ENCODE results near the gene RIN2.
"Not testable (repeated sequence)": the region's sequence is repeated elsewhere in the genome, so short reads cannot be mapped to it uniquely, and the experiment has no call there.

RIN2 gene

GRCh38 chr20:19737025-19737424 is 21.0 kb upstream of the RIN2 start:
- DNase-seq (ENCODE audit: low read depth in 3 of 3, low spot score in 1 of 3) = no peak

GRCh38 chr20:19738951-19739350 is 19.1 kb upstream of the RIN2 start:
- no peak for DNase-seq (ENCODE audit: low read depth in 3 of 3, low spot score in 1 of 3)

- no peak for DNase-seq (ENCODE audit: low read depth in 3 of 3, low spot score in 1 of 3)
These were observed 18.7 kb upstream of the RIN2 start for GRCh38 chr20:19739351-19739750.

GRCh38 chr20:19740512-19740911 is 17.5 kb upstream of the RIN2 start:
- DNase-seq (ENCODE audit: low read depth in 3 of 3, low spot score in 1 of 3) = no peak

- no peak for DNase-seq (ENCODE audit: low read depth in 3 of 3, low spot score in 1 of 3)
These were observed 16.1 kb upstream of the RIN2 start for GRCh38 chr20:19741924-19742323.

- DNase-seq (ENCODE audit: low read depth in 3 of 3, low spot score in 1 of 3) = no peak
These were observed 15.0 kb upstream of the RIN2 start for GRCh38 chr20:19742974-19743639.

GRCh38 chr20:19743640-19743995 is 14.4 kb upstream of the RIN2 start:
- DNase-seq (ENCODE audit: low read depth in 3 of 3, low spot score in 1 of 3) = no peak

GRCh38 chr20:19745106-19745505 is 13.0 kb upstream of the RIN2 start:
- no peak for DNase-seq (ENCODE audit: low read depth in 3 of 3, low spot score in 1 of 3)

- no peak for DNase-seq (ENCODE audit: low read depth in 3 of 3, low spot score in 1 of 3)
These were observed 12.5 kb upstream of the RIN2 start for GRCh38 chr20:19745584-19745983.

- no peak for DNase-seq (ENCODE audit: low read depth in 3 of 3, low spot score in 1 of 3)
These were observed 11.7 kb upstream of the RIN2 start for GRCh38 chr20:19746396-19746795.

GRCh38 chr20:19747903-19748302 is 10.2 kb upstream of the RIN2 start:
- no peak for DNase-seq (ENCODE audit: low read depth in 3 of 3, low spot score in 1 of 3)

GRCh38 chr20:19748681-19749080 is 9.4 kb upstream of the RIN2 start:
- no peak for DNase-seq (ENCODE audit: low read depth in 3 of 3, low spot score in 1 of 3)

GRCh38 chr20:19749618-19750071 is 8.4 kb upstream of the RIN2 start:
- no peak for DNase-seq (ENCODE audit: low read depth in 3 of 3, low spot score in 1 of 3)

- DNase-seq (ENCODE audit: low read depth in 3 of 3, low spot score in 1 of 3) = no peak
These were observed 7.9 kb upstream of the RIN2 start for GRCh38 chr20:19750101-19750606.

GRCh38 chr20:19750907-19751636 is 7.0 kb upstream of the RIN2 start:
- DNase-seq (ENCODE audit: low read depth in 3 of 3, low spot score in 1 of 3) = no peak

- DNase-seq (ENCODE audit: low read depth in 3 of 3, low spot score in 1 of 3) = not testable (repeated sequence)
These were observed 3.9 kb upstream of the RIN2 start for GRCh38 chr20:19754201-19754600.

- no peak for DNase-seq (ENCODE audit: low read depth in 3 of 3, low spot score in 1 of 3)
These were observed 1.1 kb upstream of the RIN2 start for GRCh38 chr20:19756761-19757486.

GRCh38 chr20:19757487-19758132 is 448 bp upstream of the RIN2 start:
- no peak for DNase-seq (ENCODE audit: low read depth in 3 of 3, low spot score in 1 of 3)

- DNase-seq (ENCODE audit: low read depth in 3 of 3, low spot score in 1 of 3) = no peak
These were observed 658 bp downstream of the RIN2 start for GRCh38 chr20:19758501-19759331.

GRCh38 chr20:19760371-19760721 is 2.3 kb downstream of the RIN2 start:
- no peak for DNase-seq (ENCODE audit: low read depth in 3 of 3, low spot score in 1 of 3)

- no peak for DNase-seq (ENCODE audit: low read depth in 3 of 3, low spot score in 1 of 3)
These were observed 3.3 kb downstream of the RIN2 start for GRCh38 chr20:19761326-19761725.

Measured in stimulated activated CD4-positive, alpha-beta T cell treated with anti-CD3 and anti-CD28 coated beads, TNF-alpha, amount 100 ng/mL, for 1 hour (primary cell).